SK-N-MC (cell line): Measurements from ENCODE around the gene TUFM.
"Not testable (repeated sequence)": the region's sequence is repeated elsewhere in the genome, so short reads cannot be mapped to it uniquely, and the experiment has no call there.

Experiments
- DNase-seq: peaks from one replicate; pipeline ENCODE4 v3.0.0-alpha.2; 2011; ENCODE audit warnings: low read depth, low spot score
- H3K27ac ChIP-seq: fragments of 200-600 bp; sonication (generic); 2 replicates; pipeline ENCODE4 v1.5.1; 2016; ENCODE audit warnings: mixed run types
- H3K36me3 ChIP-seq: fragments of 200-600 bp; sonication (generic); 2 replicates; pipeline ENCODE4 v1.6.1; 2017; ENCODE audit warnings: antibody characterized with exemption, low read length, mixed read lengths; ENCODE audit not compliant: insufficient read depth
- H3K4me3 ChIP-seq: fragments of 200-600 bp; sonication (generic); 2 replicates; pipeline ENCODE4 v1.5.1; 2016
- H3K9ac ChIP-seq: fragments of 200-600 bp; sonication (generic); 2 replicates; pipeline ENCODE4 v1.8.0; 2017; ENCODE audit warnings: mixed run types, mixed read lengths; ENCODE audit not compliant: insufficient read length
- H3K9me3 ChIP-seq: fragments of 200-600 bp; sonication (generic); 2 replicates; pipeline ENCODE4 v1.6.1; 2017; ENCODE audit warnings: low read depth, mild to moderate bottlenecking, antibody characterized with exemption, low read length, moderate library complexity, mixed read lengths
- EZH2 ChIP-seq: fragments of 200-600 bp; sonication (generic); IDR thresholded peaks from one replicate; pipeline ENCODE4 v1.6.1; 2017; ENCODE audit warnings: antibody characterized with exemption
- FOXP2 ChIP-seq: optimal IDR thresholded peaks from 2 replicates; pipeline ENCODE3; 2011; ENCODE audit warnings: mild to moderate bottlenecking, moderate library complexity; ENCODE audit not compliant: insufficient read depth; ENCODE audit errors: extremely low read length, control extremely low read depth
- POLR2AphosphoS5 ChIP-seq: IDR thresholded peaks from 2 replicates; pipeline ENCODE4 v1.6.1; 2012; ENCODE audit warnings: mild to moderate bottlenecking, low read depth, low read length, borderline replicate concordance

Gene TUFM

GRCh38 chr16:28846080-28846932, at the start of gene TUFM:
Gene TUFM (minus strand): TSS chr16:28846348. CDS start chr16:28846269, 79 bp downstream.
- DNase-seq: peak; percentile 90
- H3K36me3 ChIP-seq: peaks cover 35% of the 10 kb centered on the region
- no peaks in the 10 kb centered on the region for H3K9me3 ChIP-seq
- H3K27ac ChIP-seq: peak within 1 kb of the TSS; percentile 64
- H3K4me3 ChIP-seq: peak within 1 kb of the TSS; percentile 97
- TF ChIP-seq FOXP2 (peak; percentile 87), POLR2AphosphoS5 (peak; percentile 84), EZH2 (no peak)
- H3K9ac ChIP-seq: peak within 1 kb of the TSS; percentile 98

DNA sequence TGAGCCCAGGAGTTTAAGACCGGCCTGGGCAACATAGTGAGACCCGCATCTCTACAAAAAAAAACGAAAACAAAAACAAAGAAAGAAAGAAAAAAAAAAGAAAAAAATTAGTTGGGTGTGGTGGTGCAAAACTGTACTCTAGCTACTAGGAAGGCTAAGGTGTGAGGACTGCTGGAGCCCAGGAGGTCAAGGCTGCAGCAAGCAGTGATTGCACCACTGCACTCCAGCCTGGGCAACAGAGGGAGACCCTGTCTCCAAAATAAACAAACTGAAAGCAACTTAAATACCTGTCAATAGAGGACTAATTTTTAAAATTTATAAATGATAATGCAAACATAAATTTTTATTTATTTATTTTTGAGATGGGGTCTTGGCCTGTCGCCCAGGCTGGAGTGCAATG, 49.5 kb upstream of the TUFM start:
- no peak overlapping the region for H3K9ac ChIP-seq
- no peak for DNase-seq

DNA sequence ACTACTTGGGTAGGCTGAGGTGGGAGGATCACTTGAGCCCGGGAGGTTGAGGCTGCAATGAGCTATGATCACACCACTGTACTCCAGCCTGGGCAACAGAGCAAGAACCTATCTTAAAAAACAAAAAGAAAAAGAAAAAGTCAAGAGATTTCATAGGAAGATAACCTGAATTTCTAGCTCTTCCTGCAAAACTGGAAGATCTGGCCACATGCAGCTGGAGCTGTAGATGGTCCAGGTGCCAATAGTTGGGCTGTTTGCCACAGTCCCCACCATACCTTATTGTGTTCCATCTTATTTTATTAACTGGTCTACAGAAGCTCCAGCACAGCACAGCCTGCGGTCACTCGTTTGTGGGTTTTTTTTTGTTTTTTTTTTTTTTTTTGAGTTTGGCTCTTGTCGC, 47.1 kb upstream of the TUFM start:
- no peak for DNase-seq
- TF ChIP-seq POLR2AphosphoS5 (no peak), EZH2 (no peak), FOXP2 (no peak)
- H3K27ac ChIP-seq: no peak overlapping the region
- H3K4me3 ChIP-seq: no peak overlapping the region
- no peaks in the 10 kb centered on the region for H3K36me3 ChIP-seq
- no peak overlapping the region for H3K9ac ChIP-seq
- H3K9me3 ChIP-seq: no peaks in the 10 kb centered on the region

More for the DNA sequence above, 49.5 kb upstream of the TUFM start:
- Histone ChIP-seq H3K27ac (no peak overlapping the region), H3K9me3 (no peaks in the 10 kb centered on the region), H3K4me3 (no peak overlapping the region), H3K36me3 (no peaks in the 10 kb centered on the region)
- TF ChIP-seq POLR2AphosphoS5 (no peak), FOXP2 (no peak), EZH2 (no peak)

DNA sequence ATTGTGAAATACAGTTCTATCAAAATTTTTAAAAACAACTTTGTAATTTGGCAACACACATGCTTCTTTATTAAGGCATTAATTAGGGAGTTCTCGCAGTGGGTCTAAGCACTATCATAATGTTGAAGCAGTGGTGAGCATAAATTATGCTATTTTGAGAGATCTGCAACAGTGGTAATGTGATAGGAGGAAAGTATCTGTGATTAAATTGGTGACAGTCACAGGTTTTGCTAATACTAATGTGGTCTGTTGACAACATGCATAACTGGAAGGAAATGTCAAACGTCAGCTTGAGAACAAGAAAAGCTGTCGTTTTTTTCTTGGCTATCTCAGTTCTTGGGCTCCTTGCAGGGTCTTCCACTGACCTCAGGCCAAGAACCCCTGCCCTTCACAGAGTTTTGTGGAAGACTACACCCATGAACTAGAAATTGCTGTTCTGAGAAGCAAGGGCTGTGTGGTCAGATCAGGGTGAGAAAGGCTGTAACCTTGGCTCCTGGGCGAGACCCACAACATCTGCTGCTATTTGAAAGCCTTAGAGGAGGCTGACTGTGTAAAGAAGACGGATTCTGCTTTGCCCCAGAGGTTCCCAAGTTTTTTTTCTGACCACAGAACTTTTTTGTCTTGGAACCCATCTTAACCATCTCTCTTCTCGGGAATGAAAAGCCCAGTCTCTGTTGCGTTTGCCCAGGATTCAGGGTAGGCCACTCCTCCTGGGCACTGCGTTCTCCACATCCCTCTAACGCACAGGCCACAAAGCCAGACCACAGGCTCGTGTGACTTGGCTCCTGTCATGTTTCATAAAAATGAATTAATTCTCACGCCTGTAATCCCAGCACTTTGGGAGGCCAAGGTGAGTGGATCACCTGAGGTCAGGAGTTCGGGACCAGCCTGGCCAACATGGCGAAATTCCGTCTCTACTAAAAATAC, 46.1 kb upstream of the TUFM start:
- DNase-seq: no peak
- Histone ChIP-seq H3K4me3 (no peak overlapping the region), H3K9ac (no peak overlapping the region), H3K27ac (no peak overlapping the region), H3K9me3 (no peaks in the 10 kb centered on the region), H3K36me3 (no peaks in the 10 kb centered on the region)
- TF ChIP-seq EZH2: no peak
- no peak for TF ChIP-seq FOXP2
- TF ChIP-seq POLR2AphosphoS5: no peak

DNA sequence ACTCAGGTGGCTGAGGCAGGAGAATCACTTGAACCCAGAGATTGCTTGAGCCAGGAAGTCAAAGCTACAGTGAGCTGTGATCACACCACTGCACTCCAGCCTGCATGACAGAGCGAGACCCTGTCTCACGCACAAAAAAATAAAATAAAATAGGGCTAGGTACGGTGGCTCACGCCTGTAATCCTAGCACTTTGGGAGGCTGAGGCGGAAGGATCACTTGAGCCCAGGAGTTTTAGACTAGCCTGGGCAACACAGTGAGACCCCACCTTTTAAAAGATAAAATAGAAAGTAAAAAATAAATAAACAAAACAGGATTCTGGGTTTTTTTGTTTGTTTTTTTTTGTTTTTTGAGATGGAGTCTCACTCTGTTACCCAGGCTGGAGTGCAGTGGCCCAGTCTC, 44.2 kb upstream of the TUFM start:
- H3K36me3 ChIP-seq, DNase-seq, H3K9ac ChIP-seq, H3K9me3 ChIP-seq, H3K27ac ChIP-seq, H3K4me3 ChIP-seq: not testable (repeated sequence)

- Histone ChIP-seq H3K27ac (no peak overlapping the region), H3K36me3 (no peaks in the 10 kb centered on the region)
- DNase-seq: no peak
Measured at GRCh38 chr16:28886945-28887344, 40.8 kb upstream of the TUFM start.

GRCh38 chr16:28884045-28884444, 37.9 kb upstream of the TUFM start:
- TF ChIP-seq EZH2 (no peak), POLR2AphosphoS5 (no peak), FOXP2 (no peak)
- no peak overlapping the region for H3K4me3 ChIP-seq
- no peak overlapping the region for H3K9ac ChIP-seq
- no peaks in the 10 kb centered on the region for H3K36me3 ChIP-seq
- no peaks in the 10 kb centered on the region for H3K9me3 ChIP-seq
- no peak overlapping the region for H3K27ac ChIP-seq
- DNase-seq: no peak

More at GRCh38 chr16:28886945-28887344, 40.8 kb upstream of the TUFM start:
- Histone ChIP-seq H3K4me3 (no peak overlapping the region), H3K9me3 (no peaks in the 10 kb centered on the region), H3K9ac (no peak overlapping the region)
- TF ChIP-seq FOXP2: no peak
- no peak for TF ChIP-seq POLR2AphosphoS5
- TF ChIP-seq EZH2: no peak

DNA sequence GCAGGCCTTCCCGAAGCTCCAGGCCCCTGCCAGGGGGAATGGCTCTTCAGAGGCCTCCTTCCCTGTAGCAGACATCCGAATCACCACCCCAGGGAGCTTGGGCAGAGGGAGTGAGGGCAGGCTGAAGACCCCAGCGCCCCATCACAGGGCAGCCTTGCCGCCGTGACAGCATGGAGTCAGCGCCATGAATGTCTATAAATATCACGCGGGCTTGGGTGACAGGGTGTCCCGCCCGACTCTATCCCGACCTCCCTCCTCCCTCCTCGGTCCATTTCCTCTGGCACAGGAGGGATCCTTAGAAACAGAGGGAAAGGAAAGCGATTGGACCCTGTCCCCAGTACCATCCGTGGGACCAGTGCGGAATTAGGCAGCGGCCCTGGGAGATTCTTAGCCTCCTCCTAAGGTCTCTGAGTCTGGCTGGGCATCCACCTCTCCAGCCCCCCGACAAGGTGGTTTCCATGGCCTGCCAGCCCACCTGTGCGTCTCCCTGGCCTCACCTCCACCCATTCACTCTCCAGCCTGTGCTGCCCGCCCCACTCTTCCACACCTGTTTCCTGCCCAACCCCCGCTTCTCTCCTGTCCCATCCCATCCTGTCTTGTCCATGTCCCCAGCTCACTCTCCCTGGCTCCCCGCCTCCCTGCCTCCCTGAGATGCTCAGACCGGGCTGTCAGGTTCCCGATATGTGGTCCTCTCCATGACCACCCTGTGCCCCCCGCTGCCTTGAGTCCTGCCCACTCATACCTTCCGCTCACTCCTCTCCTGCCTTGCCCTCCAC, 37.3 kb upstream of the TUFM start:
- Histone ChIP-seq H3K36me3 (no peaks in the 10 kb centered on the region), H3K9me3 (no peaks in the 10 kb centered on the region), H3K9ac (no peak overlapping the region), H3K4me3 (no peak overlapping the region), H3K27ac (no peak overlapping the region)
- no peak for TF ChIP-seq POLR2AphosphoS5
- no peak for TF ChIP-seq FOXP2
- TF ChIP-seq EZH2: no peak
- DNase-seq: no peak
